Cardiac muscle cell (in vitro differentiated cells and primary cell): ENCODE measurements around the gene TXNDC11. TPM values are rescaled to one million over a fixed set of nuclear protein-coding genes. Genes with fewer than 3 reads are reported as not detected.

Experiments used
- DNase-seq, 2 donors: peaks; one replicate each; pipeline versions ENCODE4 v3.0.0 to v3.0.0-alpha.2; 2010 to 2017; ENCODE audit warnings: low read depth in 1 of 2, low spot score in 1 of 2
- H3K27ac ChIP-seq: fragments of 200-600 bp; sonication (generic); 2 replicates; pipeline ENCODE4 v1.5.1; 2016
- H3K27me3 ChIP-seq: fragments of 200-600 bp; sonication (generic); 2 replicates; pipeline ENCODE4 v1.6.0; 2016; ENCODE audit warnings: control low read depth
- H3K36me3 ChIP-seq: fragments of 200-600 bp; sonication (generic); 2 replicates; pipeline ENCODE4 v1.5.1; 2016; ENCODE audit warnings: control low read depth
- H3K4me1 ChIP-seq: fragments of 200-600 bp; sonication (generic); 2 replicates; pipeline ENCODE4 v1.8.1; 2017; ENCODE audit warnings: low read depth, mild to moderate bottlenecking, mixed run types
- H3K4me3 ChIP-seq: fragments of 200-600 bp; sonication (generic); 2 replicates; pipeline ENCODE4 v1.5.1; 2016; ENCODE audit warnings: mild to moderate bottlenecking
- H3K9me3 ChIP-seq: fragments of 200-600 bp; sonication (generic); 2 replicates; pipeline ENCODE4 v1.5.1; 2017; ENCODE audit warnings: low read depth, mild to moderate bottlenecking, control low read depth
- polyA plus RNA-seq: library from polyadenylated mRNA; unstranded; fragments of >200 nt; fragmentation: Nextera tagmentation; extraction: Ambion mirVana; gene quantifications from 2 replicates; pipeline ENCODE4 v1.2.1, GENCODE V29; 2016
- total RNA-seq: library from RNA; depleted of rRNA; stranded (reverse); fragments of >200 nt; gene quantifications from 2 replicates; pipeline ENCODE4 v1.2.3, GENCODE V29; 2016
- TF ChIP-seq, protein P1 (sequence below): IDR thresholded peaks from 2 replicates; pipeline ENCODE4 v1.5.1; 2012; ENCODE audit warnings: low read depth, mild to moderate bottlenecking, low read length

Gene TXNDC11
- total and polyA plus RNA-seq, 2 experiments from 2014 or later = 26.6 to 43.0 TPM

DNA sequence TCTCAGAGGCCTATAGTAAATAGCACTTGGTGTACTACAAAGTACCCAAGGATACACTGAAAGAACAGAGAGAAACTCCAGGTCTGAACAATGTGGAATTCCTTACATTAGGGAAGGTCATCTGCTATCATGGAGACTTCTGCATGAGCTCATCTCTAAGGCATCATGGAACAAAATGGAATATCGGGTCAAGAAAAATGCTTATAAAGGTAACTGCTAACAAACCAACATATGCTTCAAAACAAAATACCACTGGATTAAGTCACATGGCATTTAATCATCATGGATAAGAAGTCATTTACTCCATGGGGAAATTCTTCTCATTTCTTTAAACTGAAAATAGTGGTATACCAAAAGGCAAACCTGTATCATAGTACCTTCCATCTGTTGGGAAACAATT lies 34.2 kb downstream of the TXNDC11 start:
- H3K4me1 ChIP-seq = peaks cover 19% of the 10 kb centered on the region
- TF ChIP-seq, protein P1, sequence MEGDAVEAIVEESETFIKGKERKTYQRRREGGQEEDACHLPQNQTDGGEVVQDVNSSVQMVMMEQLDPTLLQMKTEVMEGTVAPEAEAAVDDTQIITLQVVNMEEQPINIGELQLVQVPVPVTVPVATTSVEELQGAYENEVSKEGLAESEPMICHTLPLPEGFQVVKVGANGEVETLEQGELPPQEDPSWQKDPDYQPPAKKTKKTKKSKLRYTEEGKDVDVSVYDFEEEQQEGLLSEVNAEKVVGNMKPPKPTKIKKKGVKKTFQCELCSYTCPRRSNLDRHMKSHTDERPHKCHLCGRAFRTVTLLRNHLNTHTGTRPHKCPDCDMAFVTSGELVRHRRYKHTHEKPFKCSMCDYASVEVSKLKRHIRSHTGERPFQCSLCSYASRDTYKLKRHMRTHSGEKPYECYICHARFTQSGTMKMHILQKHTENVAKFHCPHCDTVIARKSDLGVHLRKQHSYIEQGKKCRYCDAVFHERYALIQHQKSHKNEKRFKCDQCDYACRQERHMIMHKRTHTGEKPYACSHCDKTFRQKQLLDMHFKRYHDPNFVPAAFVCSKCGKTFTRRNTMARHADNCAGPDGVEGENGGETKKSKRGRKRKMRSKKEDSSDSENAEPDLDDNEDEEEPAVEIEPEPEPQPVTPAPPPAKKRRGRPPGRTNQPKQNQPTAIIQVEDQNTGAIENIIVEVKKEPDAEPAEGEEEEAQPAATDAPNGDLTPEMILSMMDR = no peak
- H3K27me3 ChIP-seq = no peaks in the 10 kb centered on the region
- DNase-seq = peak in 1 of 2 donors; percentile 23
- H3K9me3 ChIP-seq = no peaks in the 10 kb centered on the region
- H3K4me3 ChIP-seq = no peak overlapping the region
- H3K27ac ChIP-seq = no peak overlapping the region
- peaks cover 1% of the 10 kb centered on the region for H3K36me3 ChIP-seq

DNA sequence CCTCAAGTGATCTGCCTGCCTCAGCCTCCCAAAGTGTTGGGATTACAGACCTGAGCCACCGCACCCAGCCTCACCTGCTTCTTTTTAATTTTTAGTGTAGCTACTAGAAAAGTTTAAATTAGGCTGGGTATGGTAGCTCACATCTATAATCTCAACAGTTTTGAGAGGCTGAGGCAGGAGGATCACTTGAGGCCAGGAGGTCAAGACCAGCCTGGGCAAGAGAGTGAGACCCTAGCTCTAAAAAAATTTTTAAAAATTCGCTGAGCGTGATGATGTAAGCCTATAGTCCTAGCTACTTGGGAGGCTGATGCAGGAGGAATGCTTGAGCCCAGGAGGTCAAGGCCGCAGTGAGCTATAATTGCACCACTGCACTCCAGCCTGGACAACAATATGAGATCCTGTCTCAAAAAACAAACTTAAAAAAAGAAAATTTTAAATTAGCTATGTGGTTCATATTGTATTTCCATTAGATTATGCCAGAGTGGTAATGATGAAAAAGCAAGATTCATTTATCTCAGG lies 34.9 kb downstream of the TXNDC11 start:
- H3K27me3 ChIP-seq = no peaks in the 10 kb centered on the region
- H3K27ac ChIP-seq = no peak overlapping the region
- TF ChIP-seq, protein P1 = no peak
- no peak for DNase-seq
- peaks cover 19% of the 10 kb centered on the region for H3K4me1 ChIP-seq
- H3K4me3 ChIP-seq = no peak overlapping the region
- H3K36me3 ChIP-seq = peaks cover 6% of the 10 kb centered on the region
- no peaks in the 10 kb centered on the region for H3K9me3 ChIP-seq

DNA sequence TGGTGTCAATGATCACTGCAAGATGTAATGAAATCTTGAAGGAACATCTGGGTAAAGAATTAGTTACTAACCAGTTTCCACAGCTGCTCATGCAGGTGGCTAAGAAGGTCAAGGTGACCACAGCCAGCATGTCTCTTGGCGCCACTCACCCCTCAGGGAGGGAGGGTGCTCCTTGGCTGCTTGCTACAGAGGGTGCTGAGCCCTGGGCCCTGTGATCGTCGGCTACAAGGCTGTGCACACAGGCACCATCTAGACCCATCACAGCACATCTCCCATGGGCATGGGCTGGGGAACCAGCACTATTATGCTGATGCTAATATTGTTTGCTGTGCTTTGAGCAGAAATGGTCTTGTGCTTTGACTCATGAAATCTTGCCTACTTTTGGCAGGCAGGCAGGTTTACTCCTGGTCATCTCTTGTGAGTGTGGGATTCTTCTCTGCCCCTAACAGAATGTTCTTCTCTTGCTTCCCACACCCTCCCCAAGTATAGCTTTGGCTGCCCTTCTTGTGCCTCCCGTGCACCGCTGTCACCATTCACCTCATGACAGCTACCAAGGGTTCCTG lies 36.4 kb downstream of the TXNDC11 start:
- no peak overlapping the region for H3K4me3 ChIP-seq
- no peak for DNase-seq
- no peaks in the 10 kb centered on the region for H3K9me3 ChIP-seq
- TF ChIP-seq, protein P1 = no peak
- peaks cover 15% of the 10 kb centered on the region for H3K4me1 ChIP-seq
- no peaks in the 10 kb centered on the region for H3K27me3 ChIP-seq
- H3K27ac ChIP-seq = no peak overlapping the region
- H3K36me3 ChIP-seq = peaks cover 7% of the 10 kb centered on the region

DNA sequence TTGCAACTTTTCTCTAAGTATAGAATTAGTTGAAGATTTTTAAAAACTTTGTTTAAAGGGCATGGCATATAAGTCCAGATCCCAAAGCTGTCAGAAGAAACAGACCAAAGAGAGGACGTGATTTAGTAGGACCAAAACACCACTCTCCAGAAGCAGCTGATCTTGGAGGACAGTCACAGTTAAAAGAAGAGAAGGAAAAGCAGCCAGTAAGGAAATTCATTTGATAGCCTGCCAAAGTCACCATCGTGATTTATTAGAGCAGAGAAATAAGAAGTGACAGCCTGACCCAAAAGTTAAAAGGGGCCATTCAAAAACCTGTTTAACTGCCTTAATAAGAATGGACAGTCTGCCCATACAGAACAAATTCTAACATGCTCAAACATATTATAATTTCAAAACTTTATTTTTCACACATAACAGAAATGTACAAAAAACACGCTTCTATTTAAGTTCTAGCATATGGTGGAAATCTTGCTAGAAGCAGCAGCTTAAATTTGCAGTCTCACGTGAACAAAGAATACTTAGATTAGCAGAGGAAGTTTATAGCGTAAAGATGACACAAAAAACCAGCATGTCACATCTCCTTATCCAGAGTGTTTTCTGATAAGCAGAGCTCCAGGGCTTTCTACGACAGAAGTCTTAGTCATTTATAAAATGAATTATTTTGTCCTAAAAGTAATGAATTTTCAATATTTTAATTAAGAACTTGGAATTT lies 37.2 kb downstream of the TXNDC11 start:
- peaks cover 7% of the 10 kb centered on the region for H3K36me3 ChIP-seq
- peaks cover 15% of the 10 kb centered on the region for H3K4me1 ChIP-seq
- H3K27me3 ChIP-seq = no peaks in the 10 kb centered on the region
- no peaks in the 10 kb centered on the region for H3K9me3 ChIP-seq
- H3K27ac ChIP-seq = no peak overlapping the region
- DNase-seq = no peak
- TF ChIP-seq, protein P1 = no peak
- no peak overlapping the region for H3K4me3 ChIP-seq

DNA sequence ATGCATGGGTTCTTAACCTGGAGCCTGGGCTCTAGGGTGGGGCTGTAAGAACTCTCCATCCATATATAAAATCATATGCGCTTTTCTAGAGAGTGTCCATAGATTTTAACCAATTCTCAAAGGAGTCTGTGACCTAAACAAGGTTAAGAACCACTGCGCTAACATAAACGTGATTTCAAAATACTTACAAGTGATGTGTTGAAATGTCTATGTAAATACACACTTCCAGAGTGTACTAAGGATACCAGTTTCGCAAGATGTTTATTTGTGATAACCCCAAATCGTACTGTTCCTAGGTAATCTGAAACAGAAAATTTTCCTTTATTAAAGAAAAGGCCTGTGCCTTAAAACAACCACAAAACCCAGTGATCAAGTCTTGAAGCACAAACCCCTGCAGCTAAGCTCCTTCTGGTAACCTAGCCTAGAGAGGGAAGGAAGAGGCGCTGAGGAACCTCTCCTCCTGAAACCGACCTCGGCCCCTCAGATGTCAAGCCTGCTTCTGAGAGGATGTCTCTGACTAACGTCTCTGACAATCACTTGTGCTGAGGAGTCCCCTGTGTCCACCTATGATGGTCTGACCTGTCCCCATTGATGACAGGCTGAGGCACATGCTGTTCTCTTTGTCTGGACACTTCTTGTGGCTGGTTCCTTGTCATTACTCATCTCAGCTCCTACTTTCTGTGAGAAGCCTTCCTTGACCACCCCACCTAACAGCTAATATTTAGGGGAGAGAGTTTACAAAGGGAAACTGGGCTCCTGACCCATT lies 42.2 kb downstream of the TXNDC11 start:
- TF ChIP-seq, protein P1 = no peak
- Histone ChIP-seq H3K36me3 (peaks cover 28% of the 10 kb centered on the region), H3K4me1 (peaks cover 12% of the 10 kb centered on the region), H3K27ac (no peak overlapping the region), H3K4me3 (no peak overlapping the region), H3K27me3 (no peaks in the 10 kb centered on the region), H3K9me3 (no peaks in the 10 kb centered on the region)
- DNase-seq = peak in 1 of 2 donors; percentile 46
